SJSA1 (cell line): ENCODE results near the gene HTR3D. TPM values are rescaled to one million over a fixed set of nuclear protein-coding genes. Genes with fewer than 3 reads are reported as not detected.

Experiments used
- total RNA-seq: library from RNA; depleted of rRNA; stranded (reverse); fragments of >200 nt; shearing (Covaris generic); gene quantifications from 2 replicates; pipeline ENCODE4 v1.2.3, GENCODE V29; 2014; rRNA removed

HTR3D gene
- total RNA-seq, 1 experiment from 2014 or later: not detected

Other genes with a start within 250 kb of the HTR3D start
- 1.5 and 3.0 TPM in 2 replicates for gene MAP6D1, start 206.2 kb upstream of the HTR3D start, total RNA-seq
- gene PARL, start 146.9 kb upstream of the HTR3D start, total RNA-seq: 38.4 and 46.6 TPM in 2 replicates
- gene ABCC5, start 13.9 kb upstream of the HTR3D start, total RNA-seq: 9.1 and 9.6 TPM in 2 replicates
- not detected in 2 replicates for gene HTR3C, start 21.3 kb downstream of the HTR3D start, total RNA-seq
- gene HTR3E, start 65.3 kb downstream of the HTR3D start, total RNA-seq: not detected in 2 replicates
- gene EIF2B5, start 103.6 kb downstream of the HTR3D start, total RNA-seq: 49.5 and 62.3 TPM in 2 replicates
- gene DVL3, start 123.6 kb downstream of the HTR3D start, total RNA-seq: 32.2 and 33.6 TPM in 2 replicates
- 282 and 609 TPM in 2 replicates for gene AP2M1, start 143.1 kb downstream of the HTR3D start, total RNA-seq
- gene ABCF3, start 154.5 kb downstream of the HTR3D start, total RNA-seq: 19.2 and 28.7 TPM in 2 replicates
- not detected in 2 replicates for gene VWA5B2, start 197.8 kb downstream of the HTR3D start, total RNA-seq
- 26.4 and 30.1 TPM in 2 replicates for gene ALG3, start 217.2 kb downstream of the HTR3D start, total RNA-seq
- 3.2 and 6.2 TPM in 2 replicates for gene EEF1AKMT4, start 217.9 kb downstream of the HTR3D start, total RNA-seq
- gene CAMK2N2, start 229.8 kb downstream of the HTR3D start, total RNA-seq: 0.13 TPM in 1 of 2 replicates, not detected in the other
- gene ECE2, start 244.3 kb downstream of the HTR3D start, total RNA-seq: not detected in 2 replicates